Lower leg skin (tissue), 3 donors: ENCODE results near the gene PDCD1.

Experiments
- POLR2A ChIP-seq, 2 donors: fragments of 450-650 bp; IDR thresholded peaks; one replicate each; pipeline ENCODE4 v1.6.1; 2016 to 2017; ENCODE audit warnings: antibody characterized with exemption in 2 of 2, mild to moderate bottlenecking in 1 of 2, moderate library complexity in 1 of 2
- TF ChIP-seq, protein P1 (sequence below), 3 donors: fragments of 450-650 bp; IDR thresholded peaks; one replicate each; pipeline ENCODE4 v1.5.1; 2016; ENCODE audit warnings: antibody characterized with exemption in 3 of 3, mild to moderate bottlenecking in 3 of 3, moderate library complexity in 2 of 3

DNA sequence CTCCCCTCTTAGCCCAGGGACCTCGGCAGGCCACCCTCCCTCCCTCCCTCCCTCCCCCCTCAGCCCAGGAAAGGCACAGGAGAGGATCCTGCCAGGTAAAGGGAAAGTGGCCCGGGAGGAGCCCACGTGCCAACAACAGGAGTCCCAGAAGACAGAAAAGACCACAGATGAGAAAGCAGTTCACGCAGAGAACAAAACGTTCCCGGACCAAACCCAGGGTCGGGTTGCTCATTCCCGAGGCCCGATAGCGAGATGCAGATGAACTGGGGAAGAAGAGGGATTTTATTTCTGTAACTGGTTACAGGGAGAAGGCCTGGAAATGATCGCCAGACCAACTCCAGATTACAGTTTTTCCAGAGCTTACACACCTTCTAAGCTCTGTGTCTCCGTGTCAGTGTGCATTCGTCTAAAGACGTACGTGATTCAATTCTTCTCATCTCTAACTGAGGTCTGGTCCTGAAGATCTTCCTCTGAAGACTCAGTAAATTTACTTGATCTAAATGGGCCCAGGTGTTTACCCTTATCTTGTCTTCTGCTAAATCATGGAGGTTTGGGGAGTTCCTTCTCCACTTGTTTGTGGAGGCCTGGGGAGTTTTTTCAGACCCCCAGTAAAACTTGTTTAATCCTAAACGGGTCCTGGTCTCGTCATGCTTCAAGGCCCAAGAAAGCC lies 50.5 kb downstream of the PDCD1 start:
- TF ChIP-seq, protein P1, sequence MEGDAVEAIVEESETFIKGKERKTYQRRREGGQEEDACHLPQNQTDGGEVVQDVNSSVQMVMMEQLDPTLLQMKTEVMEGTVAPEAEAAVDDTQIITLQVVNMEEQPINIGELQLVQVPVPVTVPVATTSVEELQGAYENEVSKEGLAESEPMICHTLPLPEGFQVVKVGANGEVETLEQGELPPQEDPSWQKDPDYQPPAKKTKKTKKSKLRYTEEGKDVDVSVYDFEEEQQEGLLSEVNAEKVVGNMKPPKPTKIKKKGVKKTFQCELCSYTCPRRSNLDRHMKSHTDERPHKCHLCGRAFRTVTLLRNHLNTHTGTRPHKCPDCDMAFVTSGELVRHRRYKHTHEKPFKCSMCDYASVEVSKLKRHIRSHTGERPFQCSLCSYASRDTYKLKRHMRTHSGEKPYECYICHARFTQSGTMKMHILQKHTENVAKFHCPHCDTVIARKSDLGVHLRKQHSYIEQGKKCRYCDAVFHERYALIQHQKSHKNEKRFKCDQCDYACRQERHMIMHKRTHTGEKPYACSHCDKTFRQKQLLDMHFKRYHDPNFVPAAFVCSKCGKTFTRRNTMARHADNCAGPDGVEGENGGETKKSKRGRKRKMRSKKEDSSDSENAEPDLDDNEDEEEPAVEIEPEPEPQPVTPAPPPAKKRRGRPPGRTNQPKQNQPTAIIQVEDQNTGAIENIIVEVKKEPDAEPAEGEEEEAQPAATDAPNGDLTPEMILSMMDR (IDR thresholded peaks at IDR 0.05) = no peak
- no peak for TF ChIP-seq POLR2A (IDR thresholded peaks at IDR 0.05)
